DOHH2 (cell line): Measurements from ENCODE around the gene IGF1R.

Experiments used
- H3F3A ChIP-seq: fragments of 200-600 bp; sonication (generic), shearing (Covaris generic); 2 replicates; pipeline ENCODE4 v1.6.0; 2016; ENCODE audit warnings: antibody characterized with exemption, mild to moderate bottlenecking; ENCODE audit not compliant: control insufficient read depth, insufficient read depth
- H3K27ac ChIP-seq: fragments of 200-600 bp; sonication (generic); 2 replicates; pipeline ENCODE4 v1.5.1; 2014; ENCODE audit warnings: low read depth, mild to moderate bottlenecking, low read length, moderate library complexity
- H3K27me3 ChIP-seq: fragments of 200-600 bp; sonication (generic); 2 replicates; pipeline ENCODE4 v1.6.1; 2014; ENCODE audit warnings: mild to moderate bottlenecking, low read length, mixed read lengths; ENCODE audit not compliant: control insufficient read depth
- H3K36me3 ChIP-seq: fragments of 200-600 bp; sonication (generic); 2 replicates; pipeline ENCODE4 v1.6.1; 2014; ENCODE audit warnings: mild to moderate bottlenecking, low read length, moderate library complexity, mixed read lengths; ENCODE audit not compliant: control insufficient read depth
- H3K4me1 ChIP-seq: fragments of 200-600 bp; sonication (generic); 2 replicates; pipeline ENCODE4 v1.6.1; 2014; ENCODE audit warnings: mild to moderate bottlenecking, low read length, mixed read lengths; ENCODE audit not compliant: control insufficient read depth
- H3K4me2 ChIP-seq: fragments of 200-600 bp; sonication (generic); 2 replicates; pipeline ENCODE4 v1.6.0; 2014; ENCODE audit warnings: mild to moderate bottlenecking, low read length, moderate library complexity
- H3K4me3 ChIP-seq: fragments of 200-600 bp; sonication (generic); 2 replicates; pipeline ENCODE4 v1.5.1; 2014; ENCODE audit warnings: mild to moderate bottlenecking, low read length, mixed read lengths
- H3K79me2 ChIP-seq: fragments of 200-600 bp; sonication (generic); 2 replicates; pipeline ENCODE4 v1.6.1; 2014; ENCODE audit warnings: mild to moderate bottlenecking, low read length, mixed read lengths; ENCODE audit not compliant: control insufficient read depth
- H3K9me2 ChIP-seq: fragments of 200-600 bp; sonication (generic); replicated peaks from 2 replicates; pipeline ENCODE4 v1.6.1; 2014; ENCODE audit warnings: mild to moderate bottlenecking, low read length, mixed read lengths; ENCODE audit not compliant: control insufficient read depth
- H3K9me3 ChIP-seq: fragments of 200-600 bp; sonication (generic); 2 replicates; pipeline ENCODE4 v1.6.1; 2014; ENCODE audit warnings: antibody characterized with exemption, low read length, mixed read lengths; ENCODE audit not compliant: control insufficient read depth, insufficient read depth
- H4K20me1 ChIP-seq: fragments of 200-600 bp; sonication (generic); 2 replicates; pipeline ENCODE4 v1.6.0; 2014; ENCODE audit warnings: low read depth, mild to moderate bottlenecking, antibody characterized with exemption, low read length, moderate library complexity; ENCODE audit not compliant: control insufficient read depth, insufficient read depth
- EZH2phosphoT487 ChIP-seq: fragments of 200-600 bp; sonication (generic); IDR thresholded peaks from 2 replicates; pipeline ENCODE4 v1.6.1; 2017; ENCODE audit warnings: borderline replicate concordance, mild to moderate bottlenecking, antibody characterized with exemption, low read length, moderate library complexity, mixed read lengths
- TF ChIP-seq, protein P1 (sequence below): fragments of 200-600 bp; sonication (generic); IDR thresholded peaks from one replicate; pipeline ENCODE4 v1.5.1; 2014; ENCODE audit warnings: antibody characterized with exemption, mild to moderate bottlenecking, low read depth, low read length; ENCODE audit not compliant: poor library complexity, severe bottlenecking

Gene IGF1R

DNA sequence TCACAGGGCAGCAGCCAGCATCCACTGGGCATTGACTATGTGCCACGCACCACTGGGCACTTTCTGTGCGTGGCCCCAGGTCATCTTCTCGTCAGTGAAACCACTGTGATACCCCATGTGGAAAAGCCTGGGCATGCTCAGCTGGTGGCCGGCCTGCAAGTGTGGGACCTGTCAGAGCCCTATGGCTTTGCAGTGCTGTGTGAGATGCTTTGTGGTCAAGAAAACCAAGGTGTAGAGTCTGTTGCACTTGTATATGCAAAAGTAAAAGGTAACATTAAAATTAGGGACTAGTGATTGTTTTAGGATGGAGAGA lies 289.7 kb downstream of the IGF1R start:
- no peak for TF ChIP-seq EZH2phosphoT487
- TF ChIP-seq, protein P1, sequence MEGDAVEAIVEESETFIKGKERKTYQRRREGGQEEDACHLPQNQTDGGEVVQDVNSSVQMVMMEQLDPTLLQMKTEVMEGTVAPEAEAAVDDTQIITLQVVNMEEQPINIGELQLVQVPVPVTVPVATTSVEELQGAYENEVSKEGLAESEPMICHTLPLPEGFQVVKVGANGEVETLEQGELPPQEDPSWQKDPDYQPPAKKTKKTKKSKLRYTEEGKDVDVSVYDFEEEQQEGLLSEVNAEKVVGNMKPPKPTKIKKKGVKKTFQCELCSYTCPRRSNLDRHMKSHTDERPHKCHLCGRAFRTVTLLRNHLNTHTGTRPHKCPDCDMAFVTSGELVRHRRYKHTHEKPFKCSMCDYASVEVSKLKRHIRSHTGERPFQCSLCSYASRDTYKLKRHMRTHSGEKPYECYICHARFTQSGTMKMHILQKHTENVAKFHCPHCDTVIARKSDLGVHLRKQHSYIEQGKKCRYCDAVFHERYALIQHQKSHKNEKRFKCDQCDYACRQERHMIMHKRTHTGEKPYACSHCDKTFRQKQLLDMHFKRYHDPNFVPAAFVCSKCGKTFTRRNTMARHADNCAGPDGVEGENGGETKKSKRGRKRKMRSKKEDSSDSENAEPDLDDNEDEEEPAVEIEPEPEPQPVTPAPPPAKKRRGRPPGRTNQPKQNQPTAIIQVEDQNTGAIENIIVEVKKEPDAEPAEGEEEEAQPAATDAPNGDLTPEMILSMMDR: no peak
- H3F3A ChIP-seq: no peaks in the 10 kb centered on the region
- H3K27me3 ChIP-seq: no peaks in the 10 kb centered on the region

DNA sequence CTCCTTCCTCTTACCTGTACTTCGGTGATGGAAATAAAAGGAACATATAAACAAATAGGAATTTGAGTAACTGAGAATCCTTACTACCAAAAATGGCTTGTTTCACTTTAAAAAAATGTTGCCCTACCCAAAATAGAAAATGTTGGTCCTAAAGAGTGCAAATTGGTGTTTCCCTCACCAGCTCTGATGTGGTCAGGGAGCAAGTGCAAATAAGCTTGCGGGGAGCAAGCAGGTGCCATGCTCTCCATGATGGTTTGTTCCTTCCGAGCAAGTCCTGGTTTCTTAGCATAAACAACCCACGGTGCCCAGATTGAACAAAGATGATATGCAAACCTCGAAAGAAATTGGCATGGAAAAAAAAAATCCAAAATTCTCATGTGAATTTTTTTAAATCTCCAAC lies 290.5 kb downstream of the IGF1R start:
- Histone ChIP-seq H3K4me2 (no peak overlapping the region), H3K36me3 (no peaks in the 10 kb centered on the region)
- no peak for TF ChIP-seq EZH2phosphoT487
- TF ChIP-seq, protein P1: no peak

More for the DNA sequence above, 289.7 kb downstream of the IGF1R start:
- Histone ChIP-seq H3K27ac (no peak overlapping the region), H3K9me2 (no peaks in the 10 kb centered on the region), H3K4me2 (no peak overlapping the region), H3K36me3 (no peaks in the 10 kb centered on the region), H4K20me1 (no peaks in the 10 kb centered on the region), H3K9me3 (no peaks in the 10 kb centered on the region), H3K79me2 (no peaks in the 10 kb centered on the region), H3K4me3 (no peak overlapping the region), H3K4me1 (no peaks in the 10 kb centered on the region)

DNA sequence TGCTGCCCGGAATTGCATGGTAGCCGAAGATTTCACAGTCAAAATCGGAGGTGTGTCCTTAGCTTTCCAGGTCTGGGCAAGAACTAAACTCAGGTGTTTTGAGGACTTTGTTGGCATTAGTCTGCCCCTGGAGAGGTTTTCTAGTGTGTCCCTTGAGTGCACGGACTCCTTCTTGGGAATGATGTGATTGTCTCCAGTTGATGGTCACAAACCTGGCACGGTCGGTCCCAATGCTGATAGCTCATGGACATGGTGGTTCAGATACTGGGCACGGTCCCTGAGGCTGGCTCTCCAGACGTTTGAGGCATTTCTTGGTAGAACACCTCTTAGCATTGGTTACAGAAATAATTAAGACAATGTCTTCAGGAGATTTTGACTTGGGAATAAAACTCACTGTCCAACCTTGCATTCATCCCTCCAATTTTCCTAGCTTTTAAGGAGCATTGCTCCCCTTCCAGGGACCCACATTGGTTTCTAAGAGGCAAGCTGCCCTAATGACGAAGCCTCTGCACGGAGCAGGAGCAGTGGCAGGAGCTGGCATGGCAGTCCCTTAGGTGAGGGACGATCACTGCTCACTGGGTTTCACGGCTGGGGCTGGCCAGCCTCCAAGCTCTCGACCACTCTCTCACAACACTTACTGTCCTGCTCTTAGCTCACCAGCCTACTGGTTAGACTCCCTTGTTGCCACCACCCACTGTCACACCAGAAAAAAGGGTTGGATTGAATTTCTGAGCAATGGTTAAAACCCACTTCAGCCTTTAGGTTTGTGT lies 291.2 kb downstream of the IGF1R start:
- Histone ChIP-seq H3K27ac (no peak overlapping the region), H3K36me3 (no peaks in the 10 kb centered on the region), H4K20me1 (no peaks in the 10 kb centered on the region), H3K27me3 (no peaks in the 10 kb centered on the region), H3K79me2 (no peaks in the 10 kb centered on the region), H3K4me2 (no peak overlapping the region), H3K4me3 (no peak overlapping the region), H3K9me3 (no peaks in the 10 kb centered on the region), H3F3A (no peaks in the 10 kb centered on the region), H3K9me2 (no peaks in the 10 kb centered on the region), H3K4me1 (0 out of 2 replicates have a peak, but pooled peaks cover 4% of the 10 kb centered on the region)
- TF ChIP-seq EZH2phosphoT487: no peak
- TF ChIP-seq, protein P1: no peak

More for the DNA sequence above, 290.5 kb downstream of the IGF1R start:
- H3K79me2 ChIP-seq: no peaks in the 10 kb centered on the region
- no peak overlapping the region for H3K4me3 ChIP-seq
- no peaks in the 10 kb centered on the region for H3F3A ChIP-seq
- H3K27ac ChIP-seq: no peak overlapping the region
- H3K27me3 ChIP-seq: no peaks in the 10 kb centered on the region
- no peaks in the 10 kb centered on the region for H3K9me3 ChIP-seq
- H4K20me1 ChIP-seq: no peaks in the 10 kb centered on the region
- 0 out of 2 replicates have a peak, but pooled peaks cover 4% of the 10 kb centered on the region for H3K4me1 ChIP-seq
- no peaks in the 10 kb centered on the region for H3K9me2 ChIP-seq
